ENCODE results near the gene SLC16A7. TPM values are rescaled to one million over a fixed set of nuclear protein-coding genes. Genes with fewer than 3 reads are reported as not detected.

Gene SLC16A7
- total and polyA plus RNA-seq, 10 of the 15 experiments (the other 5 are each of a cell fraction or from before 2014, with no cell fraction given) = 1.5 to 12.9 (median 6.7) TPM

GRCh38 chr12:59812716-59813115 lies 216.9 kb downstream of the SLC16A7 start:
- Histone ChIP-seq H3K4me1 (ENCODE audit: control insufficient read depth, insufficient read depth, low read length) (no peaks in the 10 kb centered on the region), H3K27ac (ENCODE audit: control insufficient read depth, insufficient read depth) (no peak overlapping the region), H3K9me3 (replicated peaks; ENCODE audit: control insufficient read depth, insufficient read depth, low read length) (no peaks in the 10 kb centered on the region), H3K4me2 (ENCODE audit: control insufficient read depth, insufficient read depth) (no peak overlapping the region), H4K20me1 (ENCODE audit: control insufficient read depth, insufficient read depth) (no peaks in the 10 kb centered on the region), H3K27me3 (replicated peaks in 1 of 2; ENCODE audit: control insufficient read depth in 2 of 2, insufficient read depth in 2 of 2, low read length in 1 of 2) (no peaks in the 10 kb centered on the region), H3K79me2 (ENCODE audit: control insufficient read depth, insufficient read depth, low read length) (no peaks in the 10 kb centered on the region), H3K36me3 (ENCODE audit: control insufficient read depth in 2 of 2, insufficient read depth in 2 of 2, low read length in 1 of 2) (no peaks in the 10 kb centered on the region), H2AFZ (ENCODE audit: control insufficient read depth, low read depth, low read length) (no peak overlapping the region), H3K9ac (ENCODE audit: control insufficient read depth, insufficient read depth, low read length) (no peak overlapping the region), H3K4me3 (no peak overlapping the region)
- BruUV-seq (replicated peaks) = no TSS peak
- CTCF ChIA-PET = interaction anchor here (0.8 kb wide), 1 partner anchor 22 kb away, joined by 3 read pairs; no protein-coding TSS in a partner anchor
- intact Hi-C loops (cut with micrococcal nuclease; ENCODE audit: unreplicated experiment) = loop anchor here (5.0 kb wide), 1 partner anchor 225 kb away; no protein-coding TSS in a partner anchor
- SMC1A ChIA-PET (ENCODE audit: uncharacterized antibody, unreplicated experiment) = no interaction called here
- RAD21 ChIA-PET (ENCODE audit: unreplicated experiment) = no interaction called here
- no peak for ATAC-seq
- POLR2A ChIA-PET = no interaction called here
- FAIRE-seq = no peak
- TF ChIP-seq CEBPB (IDR thresholded peaks at IDR 0.05; ENCODE audit: borderline replicate concordance in 1 of 2, low read depth in 2 of 2, low read length in 2 of 2) (no peak), DPF2 (IDR thresholded peaks at IDR 0.05) (no peak), MLLT1 (IDR thresholded peaks at IDR 0.05) (no peak), SMAD5 (IDR thresholded peaks at IDR 0.05; ENCODE audit: low read depth) (no peak), ELK1 (IDR thresholded peaks at IDR 0.05; ENCODE audit: low read depth, low read length) (no peak), CREM (IDR thresholded peaks at IDR 0.05; ENCODE audit: low read depth) (no peak), JUNB (IDR thresholded peaks at IDR 0.05) (no peak), MXI1 (IDR thresholded peaks at IDR 0.05; ENCODE audit: low read depth, low read length) (no peak), ZNF24 (IDR thresholded peaks at IDR 0.05) (no peak), KLF5 (IDR thresholded peaks at IDR 0.05; ENCODE audit: partially characterized antibody) (no peak), ZBTB11 (CRISPR knock-in tag; IDR thresholded peaks at IDR 0.05) (no peak), TAF1 (IDR thresholded peaks at IDR 0.05; ENCODE audit: borderline replicate concordance, low read depth, low read length) (no peak), ASH2L (IDR thresholded peaks at IDR 0.05; ENCODE audit: borderline replicate concordance, low read depth) (no peak), SRF (IDR thresholded peaks at IDR 0.05; ENCODE audit: low read depth in 2 of 2, low read length in 2 of 2) (no peak), NFYA (IDR thresholded peaks at IDR 0.05; ENCODE audit: borderline replicate concordance, low read depth, low read length) (no peak), ZNF217 (IDR thresholded peaks at IDR 0.05) (no peak), PML (IDR thresholded peaks at IDR 0.05; ENCODE audit: low read length) (no peak), EP300 (IDR thresholded peaks at IDR 0.05; ENCODE audit: borderline replicate concordance in 1 of 2, control insufficient read depth in 1 of 2, low read depth in 2 of 2, low read length in 2 of 2) (no peak)
- 42% methylated on average over 7 of the region's 7 CpGs for WGBS (ENCODE audit: insufficient coverage, insufficient replicate concordance, low lambda C conversion rate, missing lambda C conversion rate)
- no peak for DNase-seq (ENCODE audit: low read depth, low spot score)
- in situ Hi-C loops (cut with MboI) = no loop called here
